Lung (tissue), 12 donors: ENCODE measurements around the gene MATK. TPM values are rescaled to one million over a fixed set of nuclear protein-coding genes. Genes with fewer than 3 reads are reported as not detected.

Experiments used
- ATAC-seq: fragments of 200-7000 bp; cut with Tn5 transposase; one replicate; pipeline ENCODE4 v1.9.1; 2020; ENCODE audit warnings: moderate number of reproducible peaks; ENCODE audit not compliant: insufficient read depth, low FRiP score
- DNase-seq, 3 donors: peaks; one replicate each; pipeline ENCODE4 v3.0.0-alpha.2; 2013 to 2017
- H3K27ac ChIP-seq, 2 donors: one replicate each; pipeline ENCODE4 v1.5.1; 2013; ENCODE audit warnings: mild to moderate bottlenecking in 2 of 2, moderate library complexity in 2 of 2, control low read depth in 1 of 2, inconsistent platforms in 1 of 2, low read depth in 1 of 2, low read length in 1 of 2
- H3K27me3 ChIP-seq, 3 donors: one replicate each; pipeline ENCODE4 v1.5.1; 2013; ENCODE audit warnings: low read length in 2 of 3; ENCODE audit not compliant: control insufficient read depth in 3 of 3, insufficient read depth in 3 of 3
- H3K36me3 ChIP-seq, 4 donors: one replicate each; pipeline ENCODE4 v1.5.1; 2013; ENCODE audit warnings: low read length in 4 of 4, mild to moderate bottlenecking in 1 of 4, moderate library complexity in 1 of 4; ENCODE audit not compliant: control insufficient read depth in 4 of 4, insufficient read depth in 4 of 4
- H3K4me1 ChIP-seq, 5 donors: one replicate each; pipeline ENCODE4 v1.5.1; 2013; ENCODE audit warnings: low read length in 5 of 5, mild to moderate bottlenecking in 2 of 5, moderate library complexity in 1 of 5; ENCODE audit not compliant: control insufficient read depth in 5 of 5, insufficient read depth in 5 of 5
- H3K4me3 ChIP-seq: one replicate; pipeline ENCODE4 v1.5.1; 2013; ENCODE audit warnings: mild to moderate bottlenecking, control low read depth, moderate library complexity
- H3K9ac ChIP-seq, 2 donors: one replicate each; pipeline ENCODE4 v1.5.1; 2013; ENCODE audit warnings: low read length in 2 of 2, control low read depth in 1 of 2; ENCODE audit not compliant: insufficient read depth in 1 of 2
- H3K9me3 ChIP-seq, 4 donors: one replicate each; pipeline ENCODE4 v1.5.1; 2013; ENCODE audit warnings: low read length in 3 of 4, mild to moderate bottlenecking in 1 of 4, moderate library complexity in 1 of 4; ENCODE audit not compliant: control insufficient read depth in 4 of 4, insufficient read depth in 3 of 4
- WGBS, 2 donors: extraction: QIAGEN DNeasy Blood & Tissue Kit; methylation state at CpG; one replicate each; pipeline ENCODE4 v1.1.7; 2013; 5-methylcytosine and 5-hydroxymethylcytosine counted together
- polyA plus RNA-seq, 2 donors: library from polyadenylated mRNA; stranded (reverse); fragments of 200-250 nt; gene quantifications; one replicate each; pipeline ENCODE4 v1.2.1, GENCODE V29; 2013
- total RNA-seq, 2 donors: library from RNA; depleted of rRNA in 1 of 2; stranded (reverse); fragments of >200 nt in 1 of 2; gene quantifications; one replicate each; pipeline ENCODE4 v1.2.1, GENCODE V29; 2014 to 2021
- TF ChIP-seq, protein P1 (sequence below): IDR thresholded peaks from 2 replicates; pipeline ENCODE4 v1.5.1; 2012; ENCODE audit warnings: mild to moderate bottlenecking; ENCODE audit errors: control extremely low read depth, extremely low read depth
- donor health status: control.
- donor health status: control.
- donor health status: Bipolar disorder and iron deficiency.
- donor health status: healthy.
- donor health status: DM: yes; HTN: yes; CAD: no.

MATK gene
- total and polyA plus RNA-seq, 4 donors = 3.8 to 20.0 (median 6.3) TPM

DNA sequence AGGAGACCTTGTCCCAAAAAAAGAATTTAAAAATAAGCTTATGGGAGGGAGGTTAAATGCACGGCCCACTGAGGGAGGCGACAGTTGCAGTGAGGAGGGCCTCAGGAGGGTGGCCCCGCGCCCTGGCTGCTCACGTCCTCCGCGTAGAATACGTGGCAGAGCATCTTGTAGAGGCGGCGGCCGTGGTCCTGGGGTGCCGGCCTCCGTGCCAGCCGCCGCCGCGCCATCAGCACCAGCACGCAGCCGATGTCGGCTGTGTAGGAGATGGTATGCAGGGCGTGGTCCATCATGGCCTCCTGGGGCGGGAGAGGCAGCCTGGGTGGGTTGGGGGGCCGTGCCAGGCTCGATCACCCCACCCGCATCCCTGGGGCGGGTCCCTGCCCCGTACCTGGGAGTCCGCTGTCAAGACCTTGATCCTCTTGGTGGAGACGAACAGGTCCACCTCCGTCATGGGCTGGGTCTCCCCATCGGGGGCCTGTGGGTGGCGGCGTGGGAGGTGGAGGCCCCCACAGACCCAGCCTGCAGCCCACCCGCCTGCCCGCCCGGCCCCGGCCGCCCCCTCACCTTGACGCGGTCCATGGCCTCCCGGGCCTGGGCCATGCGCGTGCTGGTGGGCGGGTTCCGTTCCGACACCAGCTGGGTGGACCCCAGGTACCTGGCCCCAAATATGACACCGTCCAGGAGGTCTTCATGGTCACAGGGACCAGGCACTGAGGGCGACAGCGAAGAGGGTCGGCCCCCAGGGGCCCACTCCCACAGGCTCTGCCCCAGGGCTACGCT is 32.4 kb downstream of the MATK start:
- Histone ChIP-seq H3K36me3 (peaks cover 3 to 35% (median 13%) of the 10 kb centered on the region in 4 donors), H3K9me3 (peaks cover 0 to 4% (median 0%) of the 10 kb centered on the region in 4 donors), H3K9ac (no peak overlapping the region), H3K4me1 (no peaks in the 10 kb centered on the region), H3K27ac (no peak overlapping the region), H3K4me3 (no peak overlapping the region), H3K27me3 (no peaks in the 10 kb centered on the region)
- TF ChIP-seq, protein P1, sequence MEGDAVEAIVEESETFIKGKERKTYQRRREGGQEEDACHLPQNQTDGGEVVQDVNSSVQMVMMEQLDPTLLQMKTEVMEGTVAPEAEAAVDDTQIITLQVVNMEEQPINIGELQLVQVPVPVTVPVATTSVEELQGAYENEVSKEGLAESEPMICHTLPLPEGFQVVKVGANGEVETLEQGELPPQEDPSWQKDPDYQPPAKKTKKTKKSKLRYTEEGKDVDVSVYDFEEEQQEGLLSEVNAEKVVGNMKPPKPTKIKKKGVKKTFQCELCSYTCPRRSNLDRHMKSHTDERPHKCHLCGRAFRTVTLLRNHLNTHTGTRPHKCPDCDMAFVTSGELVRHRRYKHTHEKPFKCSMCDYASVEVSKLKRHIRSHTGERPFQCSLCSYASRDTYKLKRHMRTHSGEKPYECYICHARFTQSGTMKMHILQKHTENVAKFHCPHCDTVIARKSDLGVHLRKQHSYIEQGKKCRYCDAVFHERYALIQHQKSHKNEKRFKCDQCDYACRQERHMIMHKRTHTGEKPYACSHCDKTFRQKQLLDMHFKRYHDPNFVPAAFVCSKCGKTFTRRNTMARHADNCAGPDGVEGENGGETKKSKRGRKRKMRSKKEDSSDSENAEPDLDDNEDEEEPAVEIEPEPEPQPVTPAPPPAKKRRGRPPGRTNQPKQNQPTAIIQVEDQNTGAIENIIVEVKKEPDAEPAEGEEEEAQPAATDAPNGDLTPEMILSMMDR = no peak
- WGBS, 2 donors = 94 to 97% methylated on average over 50 to 51 of the region's 51 CpGs
- DNase-seq (no peak), ATAC-seq (no peak)

DNA sequence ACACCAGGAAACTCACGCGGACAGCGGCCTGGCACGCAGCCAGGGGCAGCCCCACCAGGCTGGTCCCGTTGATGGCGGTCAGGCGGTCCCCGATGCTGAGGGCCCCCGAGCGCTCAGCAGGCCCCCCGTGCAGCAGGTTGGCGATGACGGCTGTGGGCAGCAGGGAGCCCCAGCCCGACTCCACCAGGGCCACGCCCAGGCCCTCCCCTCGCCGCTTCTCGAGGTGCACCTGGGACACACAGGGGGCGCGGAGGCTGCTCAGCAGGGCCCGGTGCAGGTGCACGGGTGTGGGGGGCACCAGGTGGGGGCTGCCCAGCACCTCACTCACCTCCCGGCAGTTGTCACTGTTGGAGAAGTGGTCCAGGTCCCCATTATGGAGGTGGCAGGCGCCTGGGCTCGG is 33.7 kb downstream of the MATK start:
- Histone ChIP-seq H3K9ac (no peak overlapping the region), H3K9me3 (peaks cover 0 to 4% (median 0%) of the 10 kb centered on the region in 4 donors), H3K27me3 (no peaks in the 10 kb centered on the region), H3K36me3 (peaks cover 3 to 35% (median 11%) of the 10 kb centered on the region in 4 donors), H3K4me3 (no peak overlapping the region), H3K4me1 (no peaks in the 10 kb centered on the region), H3K27ac (no peak overlapping the region)
- ATAC-seq = no peak
- DNase-seq = no peak
- WGBS, 2 donors = 90 to 94% methylated on average over 25 of the region's 25 CpGs
- TF ChIP-seq, protein P1 = no peak

DNA sequence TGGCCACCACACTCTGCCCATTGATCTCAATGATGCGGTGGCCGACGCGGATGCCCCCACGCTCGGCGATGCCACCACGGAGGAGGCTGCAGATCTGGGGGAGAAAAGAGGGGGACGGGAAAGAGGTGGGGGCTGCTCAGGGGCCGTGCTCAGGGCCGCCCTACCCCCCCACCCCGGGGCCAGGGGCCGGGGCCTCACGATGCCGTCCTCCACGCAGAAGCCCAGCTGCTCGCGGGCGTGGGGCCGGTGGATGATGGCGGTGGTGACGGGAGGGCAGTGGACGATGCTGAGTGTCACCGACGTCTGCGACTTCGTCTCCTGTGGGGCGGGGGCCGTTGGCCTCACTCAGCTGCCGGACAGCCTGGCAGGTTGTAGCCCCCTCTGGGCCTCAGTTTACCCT is 34.9 kb downstream of the MATK start:
- no peaks in the 10 kb centered on the region for H3K4me1 ChIP-seq
- DNase-seq = no peak

More for the DNA sequence above, 34.9 kb downstream of the MATK start:
- H3K27me3 ChIP-seq = no peaks in the 10 kb centered on the region
- 94 to 96% methylated on average over 23 to 30 of the region's 30 CpGs for WGBS, 2 donors
- no peak overlapping the region for H3K27ac ChIP-seq
- H3K9me3 ChIP-seq = peaks cover 0 to 4% (median 0%) of the 10 kb centered on the region in 4 donors
- H3K4me3 ChIP-seq = no peak overlapping the region
- no peak overlapping the region for H3K9ac ChIP-seq
- H3K36me3 ChIP-seq = peaks cover 3 to 35% (median 10%) of the 10 kb centered on the region in 4 donors
- TF ChIP-seq, protein P1 = no peak
- ATAC-seq = no peak
